ENCODE measurements around the gene LEMD3. TPM values are rescaled to one million over a fixed set of nuclear protein-coding genes. Genes with fewer than 3 reads are reported as not detected.
"Not testable (repeated sequence)": the region's sequence is repeated elsewhere in the genome, so short reads cannot be mapped to it uniquely, and the experiment has no call there.

Gene LEMD3
- polyA plus RNA-seq, 3 donors = 34.5 to 41.7 (median 37.6) TPM

DNA sequence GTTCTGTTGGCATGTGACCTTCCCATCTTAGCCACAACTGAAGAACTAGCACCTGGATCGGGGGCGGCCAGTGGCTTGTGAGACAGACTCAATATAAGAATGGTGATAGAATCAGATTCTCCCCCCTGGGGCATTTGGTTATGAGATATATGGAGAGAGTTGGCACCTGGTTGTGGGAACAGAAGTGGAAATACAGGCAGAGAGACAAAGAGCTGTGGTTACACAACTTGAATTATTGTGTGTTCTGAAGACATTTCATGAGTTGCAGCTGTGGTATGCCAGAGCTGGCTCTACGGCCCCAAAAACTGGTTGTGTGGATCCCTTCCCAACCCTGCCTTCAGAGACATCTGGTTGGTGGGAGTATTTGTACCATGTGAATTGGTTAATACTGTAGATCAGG is 106.2 kb downstream of the LEMD3 start:
- no peak for DNase-seq

DNA sequence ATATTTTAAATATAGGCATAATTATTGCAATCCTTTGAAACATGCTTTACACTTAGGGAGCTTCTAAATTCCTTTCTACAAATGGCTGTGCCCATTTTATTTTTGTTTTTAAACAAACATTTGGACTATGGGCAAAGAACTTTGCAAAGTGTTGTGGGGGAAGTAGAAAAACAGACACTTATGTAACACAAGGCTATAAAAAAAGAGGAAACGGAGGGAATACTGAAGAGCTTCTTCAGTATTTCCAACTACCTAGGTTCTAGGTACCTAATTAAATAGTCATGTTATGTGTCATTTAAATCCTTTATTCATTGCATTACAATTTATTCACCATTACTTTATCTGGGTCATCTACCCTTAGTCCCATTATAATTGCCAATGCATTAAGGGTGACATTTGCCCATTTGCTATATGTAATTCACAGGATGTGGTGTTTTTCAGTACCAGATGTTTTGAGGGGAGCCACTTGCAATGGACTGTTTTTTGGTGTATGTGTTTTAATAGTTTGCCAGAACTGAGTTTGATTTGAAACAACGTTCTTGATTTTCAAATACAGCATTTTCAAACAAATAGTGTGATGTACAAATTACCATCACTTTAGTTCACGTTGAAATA is 107.6 kb downstream of the LEMD3 start:
- DNase-seq = no peak

- DNase-seq = peak; percentile 9
Measured at GRCh38 chr12:65277994-65278575, 108.7 kb downstream of the LEMD3 start.

DNA sequence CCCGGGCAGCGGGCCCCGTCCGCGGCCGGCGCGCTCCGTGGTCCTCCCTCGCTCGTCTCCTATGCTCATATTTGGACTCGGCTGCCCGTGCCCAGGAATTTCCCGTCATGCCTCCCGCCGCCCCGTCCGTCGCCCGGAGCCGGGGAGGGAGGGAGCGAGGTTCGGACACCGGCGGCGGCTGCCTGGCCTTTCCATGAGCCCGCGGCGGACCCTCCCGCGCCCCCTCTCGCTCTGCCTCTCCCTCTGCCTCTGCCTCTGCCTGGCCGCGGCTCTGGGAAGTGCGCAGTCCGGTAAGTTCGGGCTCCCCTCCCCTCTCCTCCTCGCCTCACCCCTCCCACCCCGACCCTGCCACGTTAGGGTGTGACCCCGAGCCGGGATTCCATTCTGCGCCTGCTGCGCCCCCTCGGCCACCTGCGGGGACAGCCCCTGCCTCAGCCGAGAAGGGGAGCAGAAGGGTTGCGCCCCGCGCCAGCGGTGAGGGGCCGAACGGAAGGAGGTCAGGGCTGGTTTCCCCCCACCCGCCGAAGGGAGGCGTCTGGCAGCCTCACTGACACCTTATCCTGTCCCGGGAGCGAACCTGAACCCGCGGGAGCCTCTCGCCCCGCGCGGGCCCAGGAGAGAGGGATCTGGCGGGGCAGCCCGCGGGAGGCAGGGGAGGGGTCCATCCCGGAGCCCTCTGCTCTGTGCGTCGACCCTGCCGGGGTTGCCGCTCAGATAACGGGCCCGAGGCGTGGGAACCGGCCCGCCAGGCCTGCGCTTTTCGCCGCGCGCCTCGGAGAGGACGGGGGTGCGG is 109.4 kb downstream of the LEMD3 start, which contains the start of gene MSRB3:
Gene MSRB3, plus strand, starts transcription at position 108 of the 793 bp plus-strand sequence. CDS start 29,897 bp downstream, outside the sequence.
- peak; percentile 78 for DNase-seq

DNA sequence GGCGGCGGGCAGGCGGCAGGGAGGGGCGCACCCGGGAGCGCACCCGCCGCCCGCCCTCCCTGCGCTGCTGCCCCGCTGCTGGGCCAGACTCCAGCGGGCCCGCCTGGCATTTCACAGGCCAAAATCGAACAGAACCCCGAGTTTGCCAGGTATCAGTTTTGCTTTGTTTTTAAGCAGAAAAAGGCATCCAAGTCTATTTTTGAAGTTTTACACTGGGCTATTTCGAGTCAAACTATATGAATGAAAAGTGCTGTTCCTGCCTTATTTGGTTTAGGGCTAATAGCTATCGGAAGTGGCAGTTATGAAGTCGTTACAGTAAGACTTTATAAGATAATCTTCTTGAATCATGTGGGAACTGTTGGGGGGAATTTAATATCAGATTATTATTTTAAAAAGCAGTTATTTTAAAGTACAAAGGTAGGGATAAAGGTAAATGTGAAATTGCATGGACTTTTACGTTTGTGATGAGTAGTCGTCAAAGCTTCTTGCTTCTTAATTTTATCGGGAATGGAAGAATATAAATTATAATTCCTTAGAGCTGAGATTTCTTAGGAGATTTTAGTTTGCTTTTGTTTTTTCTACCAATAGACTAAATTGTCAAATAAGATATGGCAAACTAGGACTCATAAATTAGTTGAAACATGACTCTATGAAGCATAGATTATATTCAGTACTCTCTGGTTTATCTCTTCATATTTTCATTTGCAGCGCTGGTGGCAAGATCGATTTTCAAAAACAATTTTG is 110.2 kb downstream of the LEMD3 start:
- no peak for DNase-seq

DNA sequence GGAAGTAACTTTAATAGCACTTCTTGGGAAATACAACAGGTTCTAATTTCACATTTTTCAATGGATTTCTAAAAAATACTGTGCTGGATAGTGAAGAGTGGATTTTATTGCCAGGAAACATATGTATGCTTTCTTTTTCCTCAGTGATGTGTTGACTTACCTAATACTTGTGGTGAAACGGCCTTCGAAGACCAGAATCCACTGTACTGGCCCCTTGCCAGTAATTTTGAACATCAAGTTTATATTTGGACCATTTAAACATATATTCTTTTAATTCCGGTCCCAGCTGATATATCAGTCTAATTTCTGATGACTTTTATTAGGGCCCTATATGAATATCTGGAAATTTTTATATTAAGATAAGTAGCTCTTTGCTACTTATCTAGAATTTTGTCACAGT is 110.9 kb downstream of the LEMD3 start:
- no peak for DNase-seq

DNA sequence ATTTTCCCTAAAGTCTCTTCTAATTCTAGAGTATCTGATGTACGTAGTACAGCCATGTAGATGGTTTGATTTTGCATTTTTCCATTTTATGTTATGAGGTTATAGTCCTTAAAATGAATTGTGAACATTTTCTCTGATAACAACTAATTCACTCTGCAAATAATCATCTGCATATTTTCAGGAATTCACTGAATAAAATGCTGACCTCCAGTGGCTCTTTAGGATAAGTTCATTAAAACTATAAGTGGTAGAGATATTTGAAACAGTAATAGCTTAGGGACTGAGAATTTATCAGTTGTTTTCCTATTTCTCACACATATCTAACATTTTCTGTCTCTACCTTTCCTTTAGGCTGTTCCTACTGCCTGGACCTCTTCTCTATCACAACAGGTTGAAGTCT is 113.5 kb downstream of the LEMD3 start:
- DNase-seq = no peak

DNA sequence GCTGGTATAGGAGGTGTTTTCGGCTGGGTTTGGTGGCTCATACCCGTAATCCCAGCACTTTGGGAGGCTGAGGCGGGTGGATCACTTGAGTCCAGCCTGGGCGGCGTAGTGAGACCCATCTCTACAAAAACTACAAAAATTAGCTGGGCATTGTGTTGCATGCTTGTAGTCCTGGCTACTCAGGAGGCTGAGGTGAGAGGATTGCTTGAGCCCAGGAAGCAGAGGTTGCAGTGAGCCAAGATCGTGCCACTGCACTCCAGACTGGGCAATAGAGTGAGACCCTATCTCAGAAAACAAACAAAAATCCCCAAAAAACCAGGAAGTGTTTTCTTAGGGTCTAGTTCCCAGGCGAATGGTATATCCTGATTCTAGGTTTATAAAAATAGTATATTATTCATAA is 116.1 kb downstream of the LEMD3 start:
- not testable (repeated sequence) for DNase-seq

DNA sequence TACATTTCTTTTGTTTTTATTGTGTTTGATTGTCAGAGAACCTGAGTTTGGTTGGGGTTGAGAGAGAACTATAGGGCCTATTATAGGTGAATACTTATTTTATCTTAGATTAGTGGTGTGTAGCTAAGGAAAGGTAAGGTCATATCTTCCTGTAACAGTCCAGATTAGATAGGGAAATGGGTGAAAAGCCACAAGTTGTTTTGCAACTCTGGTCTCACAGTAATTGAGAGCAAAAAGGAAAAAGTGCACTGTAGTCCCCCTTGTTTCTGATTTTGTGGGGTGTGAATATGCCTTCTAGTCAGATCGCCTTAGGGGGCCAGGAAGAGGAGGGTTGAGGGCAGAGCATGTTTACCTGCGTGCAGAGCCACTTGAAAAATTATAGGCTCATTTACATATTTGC is 118.0 kb downstream of the LEMD3 start:
- no peak for DNase-seq

DNA sequence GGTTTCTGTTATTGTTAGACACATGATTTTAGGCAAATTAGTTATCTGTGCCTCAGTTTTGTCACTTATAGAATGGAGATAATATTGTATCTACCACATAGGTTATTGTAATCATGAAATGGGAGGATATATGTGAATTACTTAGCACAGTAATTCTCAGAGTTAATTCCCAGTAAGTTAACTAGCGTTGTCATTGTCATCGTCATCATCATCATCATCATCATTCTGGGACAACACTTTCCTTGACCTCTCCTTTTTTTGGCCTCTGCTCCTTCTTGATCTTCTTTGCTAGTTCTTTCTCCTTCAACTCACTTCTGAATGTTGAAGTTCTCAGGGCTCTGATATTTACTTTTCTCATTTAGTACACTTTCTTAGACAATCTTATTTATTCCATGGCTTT is 122.9 kb downstream of the LEMD3 start:
- DNase-seq = no peak

DNA sequence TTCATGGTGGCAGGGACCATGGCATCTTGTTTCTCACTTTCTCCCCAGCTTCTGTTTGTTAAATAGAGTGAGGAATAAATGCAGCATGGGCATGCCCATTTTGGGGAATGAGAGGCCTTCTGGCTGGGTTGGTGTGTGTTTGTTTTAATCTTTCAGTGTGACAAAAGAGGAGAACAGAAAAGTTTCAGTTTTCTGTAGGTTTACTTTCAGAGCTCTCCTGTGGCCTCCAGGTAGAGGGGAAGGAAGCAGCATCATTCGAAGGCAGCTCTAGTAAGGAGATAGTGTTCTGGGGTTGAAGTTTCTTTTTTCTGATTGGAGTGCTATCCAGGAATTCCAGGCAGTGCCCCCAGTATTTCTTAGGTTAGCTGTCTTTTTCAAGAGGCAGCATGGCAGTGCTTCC is 124.4 kb downstream of the LEMD3 start:
- DNase-seq = no peak

DNA sequence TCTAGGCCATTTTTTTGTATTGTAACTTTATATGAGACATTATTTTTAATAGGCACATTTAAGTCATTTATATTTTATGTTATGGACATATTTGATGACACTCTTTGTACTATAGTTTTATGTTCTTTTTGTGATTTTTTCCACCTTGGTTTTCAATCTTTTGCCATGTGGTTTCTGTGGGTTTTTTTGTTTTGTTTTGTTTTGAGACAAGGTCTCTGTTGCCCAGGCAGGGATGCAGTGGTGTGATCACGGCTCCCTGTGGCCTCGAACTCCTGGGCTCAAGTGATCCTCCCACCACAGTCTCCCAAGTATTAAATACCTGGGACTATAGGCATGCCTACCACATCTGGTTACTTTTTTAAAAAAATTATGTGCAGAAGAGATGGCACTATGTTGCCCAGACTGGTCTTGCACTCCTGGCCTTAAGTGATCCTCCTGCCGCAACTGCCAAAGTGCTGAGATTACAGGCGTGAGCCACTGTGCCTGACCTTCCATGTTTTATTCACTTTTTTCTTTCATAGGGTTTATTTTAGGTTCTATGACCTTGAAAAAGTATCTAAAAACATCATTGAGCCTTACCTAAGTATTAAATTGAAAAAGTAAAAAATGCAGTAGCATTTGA is 125.4 kb downstream of the LEMD3 start:
- no peak for DNase-seq

DNA sequence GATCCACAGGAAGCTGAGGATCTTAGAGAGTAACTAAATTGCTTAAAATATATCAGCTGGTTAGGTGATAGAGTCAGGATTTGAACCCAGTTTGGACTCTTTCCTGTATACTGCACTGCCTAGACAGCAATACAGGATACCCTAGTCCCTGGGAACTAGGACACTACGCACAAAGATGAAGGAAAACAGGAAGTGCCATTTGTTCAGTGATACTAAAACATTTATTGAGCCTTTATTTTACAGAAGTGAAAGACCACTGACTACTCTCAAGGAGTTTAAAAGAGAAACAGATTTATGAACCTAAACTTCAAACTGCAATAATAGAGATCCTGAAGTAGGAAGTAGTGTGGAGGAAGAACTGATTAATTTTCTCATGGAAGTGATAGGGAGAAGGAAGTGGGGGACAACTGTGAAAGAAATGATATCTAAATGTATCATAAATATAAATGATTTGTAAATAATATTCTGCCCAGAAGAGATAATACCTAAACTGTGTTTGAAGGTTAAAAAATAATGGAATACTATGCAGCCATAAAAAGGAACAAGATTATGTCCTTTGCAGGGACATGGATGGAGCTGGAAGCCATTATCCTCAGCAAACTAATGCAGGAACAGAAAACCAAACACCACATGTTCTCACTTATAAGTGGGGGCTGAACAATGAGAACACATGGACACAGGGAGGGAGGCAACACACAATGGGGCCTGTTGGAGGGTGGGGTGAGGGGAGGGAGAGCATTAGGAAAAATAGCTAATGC is 127.3 kb downstream of the LEMD3 start:
- no peak for DNase-seq

Other genes with a start within 250 kb of the LEMD3 start
- 1 to 10 TPM; 2.2 to 4.1 (median 2.3) TPM for gene WIF1, start 48.3 kb upstream of the LEMD3 start, polyA plus RNA-seq (ENCODE audit: insufficient read length in 3 of 3)
- 10 to 100 TPM; 18.5 to 20.4 (median 19.4) TPM for gene MSRB3, start 109.1 kb downstream of the LEMD3 start, polyA plus RNA-seq (ENCODE audit: insufficient read length in 3 of 3)